Activated B cell treated with CpG ODN at 0.5 μM for 24 hours (primary cell): Measurements from ENCODE around the gene FBXO9. TPM values are rescaled to one million over a fixed set of nuclear protein-coding genes. Genes with fewer than 3 reads are reported as not detected.
A peak's percentile ranks its signal among the peaks of the same experiment; 100 is the strongest.

ENCODE experiments used
- ATAC-seq: fragments of 200-7000 bp; cut with Tn5 transposase; one replicate; pipeline ENCODE4 v1.10.0; 2021; ENCODE audit warnings: low read depth, mild to moderate bottlenecking, moderate library complexity
- CTCF ChIA-PET: fragments of 350-600 bp; sonication (Branson Sonifier 250); formaldehyde crosslinking; loops from one replicate; lab custom pipeline; 2021; ENCODE audit warnings: antibody characterized with exemption; lab: Charles Lee
- POLR2A ChIA-PET: fragments of 350-600 bp; sonication (Branson Sonifier 250); formaldehyde crosslinking; loops from one replicate; lab custom pipeline; 2021; ENCODE audit warnings: antibody characterized with exemption; lab: Charles Lee
- DNase-seq: peaks from one replicate; pipeline ENCODE4 v3.0.0; 2022
- H3K27ac Mint-ChIP-seq: one replicate; pipeline ENCODE4 v1.8.0; 2020; ENCODE audit warnings: mixed read lengths
- H3K27me3 Mint-ChIP-seq: one replicate; pipeline ENCODE4 v1.8.0; 2021; ENCODE audit warnings: mixed read lengths
- H3K36me3 Mint-ChIP-seq: one replicate; pipeline ENCODE4 v1.8.0; 2021; ENCODE audit warnings: low read depth, mixed read lengths
- H3K4me1 Mint-ChIP-seq: one replicate; pipeline ENCODE4 v1.8.0; 2021; ENCODE audit warnings: mixed read lengths
- H3K4me3 Mint-ChIP-seq: one replicate; pipeline ENCODE4 v1.8.0; 2020; ENCODE audit warnings: mild to moderate bottlenecking, mixed read lengths
- H3K9me3 Mint-ChIP-seq: one replicate; pipeline ENCODE4 v1.8.0; 2020; ENCODE audit warnings: mixed read lengths
- CTCF ChIP-seq: fragments of 200-600 bp; IDR thresholded peaks from one replicate; pipeline ENCODE4 v1.8.0; 2022; ENCODE audit warnings: antibody characterized with exemption, mild to moderate bottlenecking
- intact Hi-C: fragments of 100-400 bp; cut with micrococcal nuclease; formaldehyde crosslinking; loops from one replicate; pipeline ENCODE4 v1.15.1; 2024
- total RNA-seq: library from RNA; stranded (reverse); gene quantifications from 2 replicates; pipeline ENCODE4 v1.2.3, GENCODE V29; 2022

The FBXO9 gene
- total RNA-seq, 1 donor from 2014 or later = 62.1 TPM

DNA sequence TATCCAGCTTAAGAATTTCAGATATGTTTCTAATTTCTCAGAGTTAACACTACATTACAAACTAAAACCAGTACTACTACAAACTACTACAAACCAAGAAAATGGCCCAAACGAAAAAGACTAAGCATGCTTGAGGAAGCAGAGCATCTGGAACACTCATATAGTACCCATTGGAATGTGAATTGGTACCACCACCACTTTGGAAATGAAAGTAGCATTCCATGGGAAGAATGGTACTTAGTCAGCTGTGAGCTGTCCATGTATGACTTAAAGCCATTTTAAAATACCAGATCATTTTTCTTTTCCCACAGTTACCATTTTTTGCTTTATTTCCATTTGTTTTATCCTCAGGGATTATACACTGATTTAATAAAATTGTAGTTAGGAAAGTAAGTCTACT lies 30.5 kb downstream of the FBXO9 start:
- no peaks in the 10 kb centered on the region for H3K9me3 Mint-ChIP-seq
- ChIA-PET CTCF (no interaction called here), POLR2A (no interaction called here)
- H3K27me3 Mint-ChIP-seq = no peaks in the 10 kb centered on the region
- no peak for TF ChIP-seq CTCF
- intact Hi-C loops = no loop called here
- ATAC-seq = no peak
- no peak overlapping the region for H3K27ac Mint-ChIP-seq
- peaks cover 83% of the 10 kb centered on the region for H3K36me3 Mint-ChIP-seq
- H3K4me3 Mint-ChIP-seq = no peak overlapping the region
- no peaks in the 10 kb centered on the region for H3K4me1 Mint-ChIP-seq
- DNase-seq = no peak

- POLR2A ChIA-PET = no interaction called here
- H3K36me3 Mint-ChIP-seq = peaks cover 56% of the 10 kb centered on the region
- DNase-seq = no peak
- no peak for ATAC-seq
- no peaks in the 10 kb centered on the region for H3K4me1 Mint-ChIP-seq
- no peak overlapping the region for H3K27ac Mint-ChIP-seq
- intact Hi-C loops = no loop called here
- H3K27me3 Mint-ChIP-seq = no peaks in the 10 kb centered on the region
- no peak for TF ChIP-seq CTCF
- H3K4me3 Mint-ChIP-seq = no peak overlapping the region
- CTCF ChIA-PET = no interaction called here
- no peaks in the 10 kb centered on the region for H3K9me3 Mint-ChIP-seq
These were observed 35.4 kb downstream of the FBXO9 start for GRCh38 chr6:53100561-53100960.

- POLR2A ChIA-PET = no interaction called here
- Mint-ChIP-seq H3K4me1 (no peaks in the 10 kb centered on the region), H3K27ac (no peak overlapping the region), H3K36me3 (peaks cover 52% of the 10 kb centered on the region), H3K4me3 (no peak overlapping the region), H3K27me3 (no peaks in the 10 kb centered on the region), H3K9me3 (no peaks in the 10 kb centered on the region)
- ATAC-seq = no peak
- TF ChIP-seq CTCF = no peak
- no peak for DNase-seq
- CTCF ChIA-PET = no interaction called here
- intact Hi-C loops = no loop called here
These were observed 35.8 kb downstream of the FBXO9 start for GRCh38 chr6:53101006-53101405.

DNA sequence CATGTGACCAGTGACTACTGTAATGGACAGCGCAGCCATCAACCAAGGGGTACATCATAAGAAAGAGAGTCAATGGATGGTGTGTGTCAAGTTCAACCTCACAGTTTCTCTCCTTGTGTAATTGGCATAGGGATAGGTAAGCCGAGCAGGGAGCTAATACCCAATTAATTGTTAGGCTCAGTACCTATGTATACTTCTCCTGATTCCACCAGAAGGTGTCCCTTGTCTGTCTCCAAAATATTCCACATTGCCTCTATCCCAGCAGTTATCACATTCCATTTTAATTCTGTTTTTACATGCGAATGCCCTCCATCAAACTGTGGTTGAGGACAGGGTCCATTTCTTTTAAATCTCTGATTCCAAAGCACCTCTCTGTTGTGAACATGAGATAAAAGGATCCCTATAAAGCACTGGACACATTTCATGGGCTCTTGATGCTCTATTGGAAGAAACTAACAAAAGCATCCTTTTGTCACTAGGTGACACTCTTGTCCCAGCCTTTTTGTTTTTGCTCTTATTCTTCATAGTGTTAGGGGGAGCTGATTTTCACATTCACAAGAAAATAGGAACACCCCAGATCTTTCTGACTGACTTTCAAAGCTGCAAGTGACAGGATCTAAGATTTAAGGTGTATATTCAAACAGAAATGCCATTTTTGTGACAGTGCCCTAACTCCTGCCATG lies 38.9 kb downstream of the FBXO9 start:
- Mint-ChIP-seq H3K9me3 (no peaks in the 10 kb centered on the region), H3K36me3 (peaks cover 27% of the 10 kb centered on the region), H3K27me3 (no peaks in the 10 kb centered on the region), H3K27ac (no peak overlapping the region), H3K4me1 (no peaks in the 10 kb centered on the region), H3K4me3 (no peak overlapping the region)
- TF ChIP-seq CTCF = no peak
- peak; percentile 28 for ATAC-seq
- CTCF ChIA-PET = interaction anchor here (1.0 kb wide), 1 partner anchor 380 kb away, joined by 3 read pairs; no protein-coding TSS in a partner anchor
- intact Hi-C loops = loop anchor here (1.0 kb wide), 3 partner anchors 380 to 624 kb away; no protein-coding TSS in a partner anchor
- POLR2A ChIA-PET = interaction anchor here (0.6 kb wide), 1 partner anchor 68 kb away, joined by 10 read pairs; no protein-coding TSS in a partner anchor
- DNase-seq = no peak

- intact Hi-C loops = loop anchor here (1.0 kb wide), 3 partner anchors 379 to 623 kb away; no protein-coding TSS in a partner anchor
- POLR2A ChIA-PET = no interaction called here
- no peak overlapping the region for H3K27ac Mint-ChIP-seq
These were observed 39.7 kb downstream of the FBXO9 start for GRCh38 chr6:53104916-53105315.

More at GRCh38 chr6:53104916-53105315, 39.7 kb downstream of the FBXO9 start:
- Mint-ChIP-seq H3K9me3 (no peaks in the 10 kb centered on the region), H3K27me3 (no peaks in the 10 kb centered on the region), H3K4me1 (no peaks in the 10 kb centered on the region), H3K36me3 (peaks cover 23% of the 10 kb centered on the region), H3K4me3 (no peak overlapping the region)
- no peak for TF ChIP-seq CTCF
- no peak for DNase-seq
- ATAC-seq = no peak
- CTCF ChIA-PET = interaction anchor here (1.0 to 1.2 kb wide), 2 partner anchors 379 kb away, joined by 3 to 4 read pairs; no protein-coding TSS in a partner anchor
